Anterior cingulate cortex (tissue), 58 donors: ENCODE results near the gene RTL5.

ENCODE experiments used
- DNase-seq, 58 donors: peaks; one replicate each; lab custom pipeline; 2025; lab: John Stamatoyannopoulos, UW

The RTL5 gene

GRCh38 chrX:72081605-72082320 lies 50.0 kb downstream of the RTL5 start:
- no peak for DNase-seq

GRCh38 chrX:72080800-72081199 lies 50.9 kb downstream of the RTL5 start:
- no peak for DNase-seq

DNA sequence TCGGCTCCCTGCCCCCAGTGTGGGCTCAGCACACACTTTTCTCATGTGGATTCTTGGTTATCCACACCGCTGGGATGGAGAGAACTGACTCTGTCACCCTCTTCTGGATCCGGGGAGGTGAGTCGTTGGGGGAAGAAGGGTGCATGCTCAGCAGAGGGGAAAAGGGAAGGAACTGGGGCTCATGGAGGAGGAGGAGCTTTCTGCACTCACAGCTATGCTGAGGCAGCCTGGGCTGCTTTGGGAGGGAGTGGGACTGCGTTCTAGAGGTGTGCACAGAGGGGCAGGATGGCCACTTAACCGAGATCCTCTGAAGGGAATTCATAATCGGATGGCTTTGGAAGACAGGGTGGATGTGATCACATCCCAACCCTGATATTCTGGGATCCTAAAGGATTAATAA lies 51.6 kb downstream of the RTL5 start:
- DNase-seq: no peak

GRCh38 chrX:72079607-72080006 lies 52.1 kb downstream of the RTL5 start:
- DNase-seq: no peak

DNA sequence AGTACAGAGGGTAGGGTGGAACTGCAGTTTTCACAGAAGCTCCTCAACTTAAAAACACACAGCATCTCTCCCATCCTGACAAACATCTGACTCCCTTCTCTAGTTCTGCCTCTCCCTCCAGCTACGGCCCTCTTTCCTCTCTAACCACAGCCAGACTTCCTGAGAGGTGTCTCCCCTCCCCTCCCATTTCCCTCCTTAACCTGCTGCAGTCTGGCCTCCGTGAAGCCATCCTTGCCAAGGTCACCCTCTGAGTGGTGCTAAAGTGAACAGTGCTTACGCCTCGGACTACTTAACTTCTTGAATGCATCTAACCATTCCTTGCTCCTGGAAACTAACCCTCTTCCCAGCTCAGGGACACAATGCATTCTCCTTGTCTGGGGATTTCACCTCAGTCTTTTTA lies 53.3 kb downstream of the RTL5 start:
- DNase-seq: no peak
